Omental fat pad (tissue), 4 donors: ENCODE data around the gene INSIG2. TPM values are rescaled to one million over a fixed set of nuclear protein-coding genes. Genes with fewer than 3 reads are reported as not detected.
A peak's percentile ranks its signal among the peaks of the same experiment; 100 is the strongest.

Experiments used
- ATAC-seq: fragments of 150-250 bp; one replicate; pipeline ENCODE4 v1.9.1; 2016; ENCODE audit warnings: mild to moderate bottlenecking, moderate library complexity; ENCODE audit not compliant: low FRiP score
- DNase-seq: peaks from one replicate; pipeline ENCODE4 v3.0.0-alpha.2; 2019; ENCODE audit warnings: low spot score
- CTCF ChIP-seq, 3 donors: fragments of 450-650 bp; IDR thresholded peaks; one replicate each; pipeline ENCODE4 v1.5.1; 2016 to 2017; ENCODE audit warnings: antibody characterized with exemption in 3 of 3, mild to moderate bottlenecking in 3 of 3, moderate library complexity in 2 of 3
- total RNA-seq, 4 donors: library from RNA; depleted of rRNA; stranded (reverse); fragments of >200 nt; gene quantifications; one replicate each; pipeline ENCODE4 v1.1.0, GENCODE V29; 2016

Gene INSIG2
- 10 to 100 TPM in 2 of 4 donors, 1 to 10 TPM in 2; 5.3 to 15.9 (median 9.7) TPM for total RNA-seq

GRCh38 chr2:118088051-118089024 is at the start of gene INSIG2:
Gene INSIG2 (plus strand): TSS chr2:118088471. CDS start chr2:118096557, 8,086 bp downstream.
- peak; percentile 52 for DNase-seq
- no peak for TF ChIP-seq CTCF (IDR thresholded peaks at IDR 0.05)
- ATAC-seq, result peak; percentile 99

GRCh38 chr2:118040891-118041290 is 47.4 kb upstream of the INSIG2 start:
- DNase-seq (no peak), ATAC-seq (no peak)
- TF ChIP-seq CTCF (IDR thresholded peaks at IDR 0.05), result no peak

GRCh38 chr2:118044103-118044716 is 44.1 kb upstream of the INSIG2 start:
- TF ChIP-seq CTCF (IDR thresholded peaks at IDR 0.05), result no peak
- DNase-seq (no peak), ATAC-seq (no peak)

- TF ChIP-seq CTCF (IDR thresholded peaks at IDR 0.05), result no peak
- DNase-seq (no peak), ATAC-seq (no peak)
These were observed 43.4 kb upstream of the INSIG2 start for GRCh38 chr2:118044854-118045253.

- DNase-seq (no peak), ATAC-seq (no peak)
- no peak for TF ChIP-seq CTCF (IDR thresholded peaks at IDR 0.05)
These were observed 43.0 kb upstream of the INSIG2 start for GRCh38 chr2:118045286-118045685.

- TF ChIP-seq CTCF (IDR thresholded peaks at IDR 0.05), result no peak
- no peak for DNase-seq
- ATAC-seq, result no peak
These were observed 41.5 kb upstream of the INSIG2 start for GRCh38 chr2:118046634-118047210.
